DOHH2 (cell line): Measurements from ENCODE around the gene BTG4.

ENCODE experiments used
- H3F3A ChIP-seq: fragments of 200-600 bp; sonication (generic), shearing (Covaris generic); 2 replicates; pipeline ENCODE4 v1.6.0; 2016; ENCODE audit warnings: antibody characterized with exemption, mild to moderate bottlenecking; ENCODE audit not compliant: control insufficient read depth, insufficient read depth
- H3K27ac ChIP-seq: fragments of 200-600 bp; sonication (generic); 2 replicates; pipeline ENCODE4 v1.5.1; 2014; ENCODE audit warnings: low read depth, mild to moderate bottlenecking, low read length, moderate library complexity
- H3K27me3 ChIP-seq: fragments of 200-600 bp; sonication (generic); 2 replicates; pipeline ENCODE4 v1.6.1; 2014; ENCODE audit warnings: mild to moderate bottlenecking, low read length, mixed read lengths; ENCODE audit not compliant: control insufficient read depth
- H3K36me3 ChIP-seq: fragments of 200-600 bp; sonication (generic); 2 replicates; pipeline ENCODE4 v1.6.1; 2014; ENCODE audit warnings: mild to moderate bottlenecking, low read length, moderate library complexity, mixed read lengths; ENCODE audit not compliant: control insufficient read depth
- H3K4me1 ChIP-seq: fragments of 200-600 bp; sonication (generic); 2 replicates; pipeline ENCODE4 v1.6.1; 2014; ENCODE audit warnings: mild to moderate bottlenecking, low read length, mixed read lengths; ENCODE audit not compliant: control insufficient read depth
- H3K4me2 ChIP-seq: fragments of 200-600 bp; sonication (generic); 2 replicates; pipeline ENCODE4 v1.6.0; 2014; ENCODE audit warnings: mild to moderate bottlenecking, low read length, moderate library complexity
- H3K4me3 ChIP-seq: fragments of 200-600 bp; sonication (generic); 2 replicates; pipeline ENCODE4 v1.5.1; 2014; ENCODE audit warnings: mild to moderate bottlenecking, low read length, mixed read lengths
- H3K79me2 ChIP-seq: fragments of 200-600 bp; sonication (generic); 2 replicates; pipeline ENCODE4 v1.6.1; 2014; ENCODE audit warnings: mild to moderate bottlenecking, low read length, mixed read lengths; ENCODE audit not compliant: control insufficient read depth
- H3K9me2 ChIP-seq: fragments of 200-600 bp; sonication (generic); replicated peaks from 2 replicates; pipeline ENCODE4 v1.6.1; 2014; ENCODE audit warnings: mild to moderate bottlenecking, low read length, mixed read lengths; ENCODE audit not compliant: control insufficient read depth
- H3K9me3 ChIP-seq: fragments of 200-600 bp; sonication (generic); 2 replicates; pipeline ENCODE4 v1.6.1; 2014; ENCODE audit warnings: antibody characterized with exemption, low read length, mixed read lengths; ENCODE audit not compliant: control insufficient read depth, insufficient read depth
- H4K20me1 ChIP-seq: fragments of 200-600 bp; sonication (generic); 2 replicates; pipeline ENCODE4 v1.6.0; 2014; ENCODE audit warnings: low read depth, mild to moderate bottlenecking, antibody characterized with exemption, low read length, moderate library complexity; ENCODE audit not compliant: control insufficient read depth, insufficient read depth
- EZH2phosphoT487 ChIP-seq: fragments of 200-600 bp; sonication (generic); IDR thresholded peaks from 2 replicates; pipeline ENCODE4 v1.6.1; 2017; ENCODE audit warnings: borderline replicate concordance, mild to moderate bottlenecking, antibody characterized with exemption, low read length, moderate library complexity, mixed read lengths
- TF ChIP-seq, protein P1 (sequence below): fragments of 200-600 bp; sonication (generic); IDR thresholded peaks from one replicate; pipeline ENCODE4 v1.5.1; 2014; ENCODE audit warnings: antibody characterized with exemption, mild to moderate bottlenecking, low read depth, low read length; ENCODE audit not compliant: poor library complexity, severe bottlenecking

BTG4 gene

DNA sequence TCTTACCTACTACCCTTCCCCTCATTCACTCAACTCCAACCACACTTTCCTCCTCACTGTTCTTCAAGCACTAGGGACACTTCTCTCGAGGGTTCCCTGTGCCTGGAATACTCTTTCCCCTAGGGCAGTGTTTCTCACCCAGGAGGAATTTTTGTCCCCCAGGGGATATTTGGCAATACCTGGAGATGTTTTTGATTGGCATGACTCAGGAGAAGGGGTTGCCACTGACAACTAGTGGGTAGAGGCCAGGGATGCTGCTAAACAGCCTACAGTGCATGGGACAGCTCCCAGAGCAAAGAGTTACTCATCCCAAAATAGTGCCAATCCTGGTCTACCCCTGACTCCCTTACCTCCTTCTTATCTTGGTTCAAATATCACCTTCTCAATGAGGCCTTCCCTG lies 40.0 kb downstream of the BTG4 start:
- Histone ChIP-seq H3K4me2 (no peak overlapping the region), H4K20me1 (no peaks in the 10 kb centered on the region), H3K27ac (no peak overlapping the region), H3F3A (no peaks in the 10 kb centered on the region), H3K4me3 (no peak overlapping the region), H3K36me3 (no peaks in the 10 kb centered on the region), H3K27me3 (peaks cover 15% of the 10 kb centered on the region), H3K79me2 (no peaks in the 10 kb centered on the region), H3K9me2 (no peaks in the 10 kb centered on the region), H3K4me1 (no peaks in the 10 kb centered on the region), H3K9me3 (0 out of 2 replicates have a peak, but pooled peaks cover 3% of the 10 kb centered on the region)
- TF ChIP-seq, protein P1, sequence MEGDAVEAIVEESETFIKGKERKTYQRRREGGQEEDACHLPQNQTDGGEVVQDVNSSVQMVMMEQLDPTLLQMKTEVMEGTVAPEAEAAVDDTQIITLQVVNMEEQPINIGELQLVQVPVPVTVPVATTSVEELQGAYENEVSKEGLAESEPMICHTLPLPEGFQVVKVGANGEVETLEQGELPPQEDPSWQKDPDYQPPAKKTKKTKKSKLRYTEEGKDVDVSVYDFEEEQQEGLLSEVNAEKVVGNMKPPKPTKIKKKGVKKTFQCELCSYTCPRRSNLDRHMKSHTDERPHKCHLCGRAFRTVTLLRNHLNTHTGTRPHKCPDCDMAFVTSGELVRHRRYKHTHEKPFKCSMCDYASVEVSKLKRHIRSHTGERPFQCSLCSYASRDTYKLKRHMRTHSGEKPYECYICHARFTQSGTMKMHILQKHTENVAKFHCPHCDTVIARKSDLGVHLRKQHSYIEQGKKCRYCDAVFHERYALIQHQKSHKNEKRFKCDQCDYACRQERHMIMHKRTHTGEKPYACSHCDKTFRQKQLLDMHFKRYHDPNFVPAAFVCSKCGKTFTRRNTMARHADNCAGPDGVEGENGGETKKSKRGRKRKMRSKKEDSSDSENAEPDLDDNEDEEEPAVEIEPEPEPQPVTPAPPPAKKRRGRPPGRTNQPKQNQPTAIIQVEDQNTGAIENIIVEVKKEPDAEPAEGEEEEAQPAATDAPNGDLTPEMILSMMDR: no peak
- TF ChIP-seq EZH2phosphoT487: no peak

DNA sequence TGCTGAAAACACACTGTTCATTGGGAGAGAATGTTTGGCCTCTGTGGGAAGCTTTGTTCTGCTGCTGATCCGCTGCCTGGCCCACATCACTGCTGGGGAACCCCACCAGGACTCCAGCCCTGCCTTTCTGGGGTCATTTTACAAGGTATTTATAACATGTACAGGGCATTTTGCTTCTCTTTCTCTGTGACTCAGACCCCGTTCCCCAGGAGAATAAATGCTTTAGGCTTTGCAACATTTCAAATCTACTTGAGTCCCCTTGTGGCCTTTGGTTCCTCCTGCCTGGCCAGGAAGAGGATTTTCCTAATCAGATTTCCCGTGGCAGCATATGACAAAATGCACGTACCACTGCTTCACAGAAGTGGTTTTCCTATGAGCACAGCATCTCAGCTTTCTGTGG lies 43.0 kb downstream of the BTG4 start:
- Histone ChIP-seq H4K20me1 (no peaks in the 10 kb centered on the region), H3K79me2 (no peaks in the 10 kb centered on the region)

DNA sequence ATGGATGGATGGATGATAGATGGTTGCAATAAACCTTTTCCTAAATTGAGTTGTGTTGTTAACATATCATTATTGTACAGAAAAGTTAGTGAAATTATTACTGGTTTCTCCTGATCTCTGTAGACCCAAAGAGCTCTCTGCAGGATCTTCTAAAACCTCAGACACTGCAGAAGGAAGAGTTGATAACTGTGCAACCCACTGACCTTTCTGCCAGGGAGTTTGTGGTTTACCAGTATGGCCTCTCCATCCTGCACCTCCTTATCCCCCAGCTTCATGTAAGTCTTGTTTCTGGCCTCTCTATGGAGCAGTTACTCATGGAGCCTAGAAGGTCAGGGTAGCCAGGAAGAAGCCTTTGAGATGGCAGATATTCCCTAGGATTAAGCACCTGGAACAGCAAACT lies 45.6 kb downstream of the BTG4 start:
- TF ChIP-seq EZH2phosphoT487: no peak
- TF ChIP-seq, protein P1: no peak
- Histone ChIP-seq H3K4me3 (no peak overlapping the region), H3K9me2 (no peaks in the 10 kb centered on the region), H3K36me3 (no peaks in the 10 kb centered on the region), H3K27ac (no peak overlapping the region), H3K9me3 (no peaks in the 10 kb centered on the region), H3K79me2 (no peaks in the 10 kb centered on the region), H3K4me1 (no peaks in the 10 kb centered on the region), H3K4me2 (no peak overlapping the region), H4K20me1 (no peaks in the 10 kb centered on the region), H3F3A (no peaks in the 10 kb centered on the region), H3K27me3 (peaks cover 17% of the 10 kb centered on the region)

More for the DNA sequence above, 43.0 kb downstream of the BTG4 start:
- no peaks in the 10 kb centered on the region for H3K36me3 ChIP-seq
- H3K27ac ChIP-seq: no peak overlapping the region
- 0 out of 2 replicates have a peak, but pooled peaks cover under 1% of the 10 kb centered on the region for H3K9me3 ChIP-seq
- no peak overlapping the region for H3K4me2 ChIP-seq
- H3F3A ChIP-seq: no peaks in the 10 kb centered on the region
- H3K4me1 ChIP-seq: no peaks in the 10 kb centered on the region
- H3K27me3 ChIP-seq: peaks cover 17% of the 10 kb centered on the region
- no peaks in the 10 kb centered on the region for H3K9me2 ChIP-seq
- H3K4me3 ChIP-seq: no peak overlapping the region
- TF ChIP-seq EZH2phosphoT487: no peak
- TF ChIP-seq, protein P1: no peak
